22Rv1 (cell line): ENCODE data around the gene NEK4.

Experiments used
- H3K27ac ChIP-seq: fragments of 450-650 bp; 2 replicates; pipeline ENCODE4 v1.5.1; 2017
- CTCF ChIP-seq: fragments of 450-650 bp; IDR thresholded peaks from 2 replicates; pipeline ENCODE4 v1.5.1; 2017; ENCODE audit warnings: mild to moderate bottlenecking
- ZFX ChIP-seq: fragments of 450-650 bp; IDR thresholded peaks from 2 replicates; pipeline ENCODE4 v1.6.1; 2017; ENCODE audit warnings: antibody characterized with exemption, borderline replicate concordance

NEK4 gene

GRCh38 chr3:52671676-52672075 lies 99.1 kb downstream of the NEK4 start:
- no peak overlapping the region for H3K27ac ChIP-seq
- TF ChIP-seq CTCF (no peak), ZFX (no peak)

DNA sequence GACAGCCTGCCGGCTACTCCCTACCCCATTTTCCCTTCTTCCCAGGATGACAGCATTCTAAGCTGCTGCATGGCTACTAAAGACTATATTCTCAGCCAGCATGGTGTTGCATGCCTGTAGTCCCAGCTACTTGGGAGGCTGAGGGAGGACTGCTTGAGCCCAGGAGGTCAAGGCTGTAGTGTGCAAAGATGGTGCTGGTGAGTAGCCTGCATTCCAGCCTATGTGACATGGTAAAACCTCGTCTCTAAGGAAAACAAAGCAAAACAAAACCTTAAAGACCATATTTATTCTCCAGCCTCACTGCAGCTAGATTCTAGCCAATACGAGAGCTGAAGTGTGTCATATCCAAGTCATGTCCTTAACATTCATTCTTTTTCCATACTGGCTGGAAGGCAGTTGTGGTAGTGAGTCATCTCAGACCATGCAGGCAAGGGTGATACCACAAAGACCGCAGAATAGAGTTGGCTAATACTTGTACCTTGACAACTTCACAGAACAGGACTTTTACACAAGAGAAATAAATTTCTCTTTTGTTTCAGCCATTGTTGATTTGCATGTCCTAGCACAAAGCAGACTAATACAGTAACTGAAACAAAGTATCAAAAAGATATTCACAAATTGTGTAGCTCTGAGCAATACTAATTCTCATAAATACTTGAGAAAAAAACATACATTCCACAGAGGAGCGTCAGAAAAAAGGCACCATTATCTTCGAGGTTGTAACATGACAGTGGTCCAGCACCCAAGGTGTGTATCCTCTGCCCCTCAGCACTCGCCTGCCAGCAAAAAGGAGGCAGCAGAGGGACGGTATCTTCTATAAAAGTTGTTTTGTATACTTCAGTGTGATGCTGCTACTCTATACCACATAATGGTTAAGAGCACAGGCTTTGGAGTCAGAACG lies 99.9 kb downstream of the NEK4 start:
- no peak overlapping the region for H3K27ac ChIP-seq
- no peak for TF ChIP-seq ZFX
- no peak for TF ChIP-seq CTCF

DNA sequence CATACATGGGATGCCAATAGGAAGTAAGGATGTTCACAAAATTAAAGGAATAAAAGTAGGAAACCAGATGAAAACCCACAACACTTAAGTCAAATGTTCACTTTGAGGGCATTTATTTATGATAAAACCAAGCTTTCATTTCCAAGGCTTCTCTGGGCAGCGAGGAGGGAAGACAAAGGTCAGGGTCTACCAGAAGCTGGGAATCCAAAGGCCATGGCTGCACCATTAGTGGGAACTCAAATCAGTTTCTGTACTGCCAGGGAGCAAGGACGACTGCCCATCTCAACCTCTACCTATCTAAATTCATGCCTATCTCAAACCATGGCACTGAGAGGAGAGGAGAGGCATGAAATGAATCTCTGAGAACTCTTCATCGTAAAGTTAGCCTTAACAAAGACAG lies 107.6 kb downstream of the NEK4 start:
- no peak overlapping the region for H3K27ac ChIP-seq
- TF ChIP-seq CTCF (no peak), ZFX (no peak)

DNA sequence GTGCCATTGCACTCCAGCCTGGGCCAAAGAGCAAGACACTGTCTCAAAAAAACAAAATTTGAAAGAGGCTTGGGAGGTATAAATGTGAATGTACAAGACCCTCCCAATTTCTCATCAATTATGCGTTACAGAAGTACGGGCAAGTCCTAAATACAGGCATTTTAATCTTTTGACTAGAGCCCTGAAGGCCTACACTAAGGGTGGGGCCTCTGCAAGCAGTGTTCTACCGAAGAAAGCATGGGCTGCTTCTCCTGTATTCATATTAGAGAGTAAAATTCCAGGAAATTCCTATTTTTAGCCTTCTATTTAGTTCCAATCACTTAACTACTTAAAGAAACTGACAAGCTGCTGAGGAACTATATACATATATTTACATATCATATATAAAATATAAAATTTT lies 110.7 kb downstream of the NEK4 start:
- no peak for TF ChIP-seq CTCF
- TF ChIP-seq ZFX: no peak
- H3K27ac ChIP-seq: no peak overlapping the region
